A549 (cell line): ENCODE results near the gene CDH18.

ENCODE experiments used
- BHLHE40 ChIP-seq: IDR thresholded peaks from 2 replicates; pipeline ENCODE4 v1.6.1; 2012; ENCODE audit warnings: low read depth, low read length, inconsistent platforms
- MAZ ChIP-seq: fragments of 150-350 bp; IDR thresholded peaks from 2 replicates; pipeline ENCODE4 v1.6.1; 2014; ENCODE audit warnings: antibody characterized with exemption, low read depth, low read length, borderline replicate concordance

DNA sequence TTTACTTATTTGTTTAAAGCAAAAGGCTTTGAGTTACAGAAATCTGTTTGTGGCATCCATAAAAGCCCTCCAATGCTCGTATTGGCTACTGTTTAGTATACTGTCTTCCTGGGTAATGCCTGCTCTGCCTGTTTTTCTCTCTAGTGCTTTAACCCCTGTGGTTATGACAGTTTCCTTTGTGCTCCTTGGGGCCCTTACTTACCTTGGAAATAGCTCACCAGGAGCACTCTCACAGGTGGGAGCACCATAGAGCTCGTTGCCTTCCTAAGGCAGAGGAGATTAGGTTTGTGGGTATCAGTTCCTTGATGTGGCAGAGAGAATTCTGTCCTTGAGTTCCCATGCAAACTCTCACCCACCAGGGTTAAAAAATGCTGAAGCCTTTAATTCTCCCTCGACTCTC, 242.8 kb downstream of the CDH18 start:
- TF ChIP-seq MAZ (no peak), BHLHE40 (no peak)
